Erythroblast (primary cell): ENCODE results near the gene ZKSCAN4.

Experiments
- GATA1 ChIP-seq: IDR thresholded peaks from 2 replicates; pipeline ENCODE4 v1.6.1; 2011; ENCODE audit warnings: low read depth, mild to moderate bottlenecking, control low read depth, low read length, moderate library complexity
- POLR2A ChIP-seq: IDR thresholded peaks from 2 replicates; pipeline ENCODE4 v1.6.1; 2011; ENCODE audit warnings: mild to moderate bottlenecking, low read length

DNA sequence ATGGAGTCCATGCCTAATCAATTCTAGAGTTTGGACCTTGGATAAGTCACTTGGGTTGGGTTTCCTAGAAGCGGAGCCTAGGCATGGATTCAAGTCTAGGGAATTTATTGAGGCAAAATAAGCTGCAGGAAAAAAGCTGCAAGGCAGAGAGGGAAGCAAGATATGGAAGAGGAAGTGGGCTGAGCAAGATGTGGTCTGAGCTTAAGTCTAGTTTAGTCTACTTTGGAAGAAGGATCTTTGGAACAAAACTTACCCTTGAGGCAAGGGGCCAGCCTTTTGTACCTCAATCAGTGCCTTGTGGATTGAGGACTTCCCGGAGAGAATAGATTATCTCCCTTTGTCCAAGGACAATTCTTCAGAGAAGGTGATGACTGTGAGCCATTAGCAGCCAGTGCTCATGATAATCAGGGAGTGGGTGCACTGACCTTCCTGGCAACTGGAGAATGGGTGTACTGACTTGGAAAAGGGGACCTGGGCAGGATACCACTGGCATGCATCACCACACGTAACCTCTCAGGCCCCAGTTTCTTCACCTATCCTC, 16.1 kb downstream of the ZKSCAN4 start:
- TF ChIP-seq POLR2A: no peak
- no peak for TF ChIP-seq GATA1
